Hematopoietic multipotent progenitor cell treated with erythropoietin and hydrocortisone succinate and interleukin-3 and kit ligand, for 17 days (in vitro differentiated cells): Measurements from ENCODE around the gene DHRS12.

ENCODE experiments used
- DNase-seq: peaks from one replicate; pipeline ENCODE4 v3.0.0-alpha.2; 2015; ENCODE audit warnings: low spot score

The DHRS12 gene

GRCh38 chr13:51724721-51725120, 79.2 kb downstream of the DHRS12 start:
- no peak for DNase-seq

- no peak for DNase-seq
Measured at GRCh38 chr13:51723529-51723928, 80.4 kb downstream of the DHRS12 start.

DNA sequence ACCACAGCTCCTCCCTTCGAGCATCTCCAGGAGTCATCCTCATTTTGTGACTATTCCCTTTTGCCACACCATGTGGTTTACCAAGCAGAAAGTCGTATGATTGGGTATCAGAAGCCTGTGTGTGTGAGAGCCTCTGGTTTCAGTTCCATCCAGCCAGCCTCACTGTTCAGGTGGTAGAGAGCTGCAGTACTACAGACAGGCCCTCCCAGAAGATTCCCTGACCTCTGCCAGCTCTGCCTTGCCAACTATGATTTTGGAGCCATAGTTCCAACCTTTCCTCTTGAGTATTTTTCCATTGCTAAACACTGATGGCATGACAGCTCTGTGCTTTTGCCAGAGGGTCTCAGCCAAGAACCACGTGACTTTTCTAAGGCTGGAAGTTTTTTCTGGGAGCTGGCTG, 82.5 kb downstream of the DHRS12 start:
- no peak for DNase-seq

GRCh38 chr13:51719394-51719793, 84.6 kb downstream of the DHRS12 start:
- no peak for DNase-seq
